GF-D8 (cell line): ENCODE data around the gene PKP4.
"Not testable (repeated sequence)": the region's sequence is repeated elsewhere in the genome, so short reads cannot be mapped to it uniquely, and the experiment has no call there.

Experiments
- DNase-seq: peaks from one replicate; lab custom pipeline; 2025; lab: John Stamatoyannopoulos, UW

Gene PKP4

GRCh38 chr2:158456309-158457066 is at the start of gene PKP4, which contains the start of gene CCDC148:
TSS of gene PKP4 (plus strand) at chr2:158456952. CDS start at chr2:158533185, 76,233 bp downstream.
TSS of gene CCDC148 (minus strand) at chr2:158456753. CDS start at chr2:158456439, 314 bp downstream.
- DNase-seq = peak; percentile 63

- no peak for DNase-seq
Measured at GRCh38 chr2:158407031-158407430, 49.7 kb upstream of the PKP4 start.

- DNase-seq = no peak
Measured at GRCh38 chr2:158410132-158410531, 46.6 kb upstream of the PKP4 start.

- no peak for DNase-seq
Measured at GRCh38 chr2:158411748-158412147, 45.0 kb upstream of the PKP4 start.

GRCh38 chr2:158412206-158412605 is 44.5 kb upstream of the PKP4 start:
- DNase-seq = no peak

- DNase-seq = no peak
Measured at GRCh38 chr2:158413581-158413980, 43.2 kb upstream of the PKP4 start.

- DNase-seq = no peak
Measured at GRCh38 chr2:158414538-158414937, 42.2 kb upstream of the PKP4 start.

- no peak for DNase-seq
Measured at GRCh38 chr2:158432117-158432516, 24.6 kb upstream of the PKP4 start.

GRCh38 chr2:158433716-158434115 is 23.0 kb upstream of the PKP4 start:
- DNase-seq = not testable (repeated sequence)

GRCh38 chr2:158439062-158439461 is 17.7 kb upstream of the PKP4 start:
- DNase-seq = not testable (repeated sequence)

GRCh38 chr2:158443606-158444005 is 13.1 kb upstream of the PKP4 start:
- no peak for DNase-seq

GRCh38 chr2:158457092-158457825 is 507 bp downstream of the PKP4 start:
- peak; percentile 25 for DNase-seq

GRCh38 chr2:158457826-158458616 is 1.3 kb downstream of the PKP4 start:
- DNase-seq = peak; percentile 23

GRCh38 chr2:158458617-158458920 is 1.8 kb downstream of the PKP4 start:
- DNase-seq = no peak

GRCh38 chr2:158459161-158460003 is 2.6 kb downstream of the PKP4 start:
- peak; percentile 48 for DNase-seq

- DNase-seq = no peak
Measured at GRCh38 chr2:158460632-158461297, 4.0 kb downstream of the PKP4 start.

- no peak for DNase-seq
Measured at GRCh38 chr2:158463496-158464095, 6.8 kb downstream of the PKP4 start.

- DNase-seq = no peak
Measured at GRCh38 chr2:158464426-158465281, 7.9 kb downstream of the PKP4 start.

GRCh38 chr2:158467248-158467647 is 10.5 kb downstream of the PKP4 start:
- DNase-seq = no peak

- DNase-seq = not testable (repeated sequence)
Measured at GRCh38 chr2:158472829-158473228, 16.1 kb downstream of the PKP4 start.
